Measurements from ENCODE around the gene TOMM7. TPM values are rescaled to one million over a fixed set of nuclear protein-coding genes. Genes with fewer than 3 reads are reported as not detected.

Gene TOMM7
- total and polyA plus RNA-seq, 9 of the 15 experiments (the other 6 are each of a cell fraction or from before 2014, with no cell fraction given), result 283 to 1,717 (median 638) TPM

- TF ChIP-seq ZFPM2 (CRISPR knock-in tag; IDR thresholded peaks at IDR 0.05), result no peak
- no peak for TF ChIP-seq EGR1 (conservative IDR thresholded peaks at IDR 0.05)
- TF ChIP-seq ZBTB5 (IDR thresholded peaks at IDR 0.05), result no peak
- TF ChIP-seq ARNT (IDR thresholded peaks at IDR 0.05), result peak in 1 of 2 experiments; percentile 47; a peak in 1 of 4 replicates
- TF ChIP-seq HDAC1 (IDR thresholded peaks at IDR 0.05), result no peak; a peak in 1 of 4 replicates
- no peak for TF ChIP-seq FOXO4 (CRISPR knock-in tag; IDR thresholded peaks at IDR 0.05)
- TF ChIP-seq ZNF764 (CRISPR knock-in tag; IDR thresholded peaks at IDR 0.05; ENCODE audit: low read depth), result peak; percentile 79
- no peak for TF ChIP-seq ZBTB17 (CRISPR knock-in tag; IDR thresholded peaks at IDR 0.05)
- TF ChIP-seq NFIC (IDR thresholded peaks at IDR 0.05), result peak; percentile 42; the same call in 1 of the 2 replicates
- TF ChIP-seq NFE2 (IDR thresholded peaks at IDR 0.05; ENCODE audit: low read depth), result no peak
- TF ChIP-seq C11orf30 (IDR thresholded peaks at IDR 0.05; ENCODE audit: low read depth), result peak; percentile 46; the same call in 1 of the 2 replicates
- no peak for TF ChIP-seq ZBTB8A (IDR thresholded peaks at IDR 0.05; ENCODE audit: partially characterized antibody)
- no peak for TF ChIP-seq GTF3C2 (IDR thresholded peaks at IDR 0.05; ENCODE audit: borderline replicate concordance, extremely low read depth, insufficient read length)
- no peak for TF ChIP-seq ZNF174 (CRISPR knock-in tag; IDR thresholded peaks at IDR 0.05)
- TF ChIP-seq ARID4B (CRISPR knock-in tag; IDR thresholded peaks at IDR 0.05), result 0 out of 2 replicates have a peak, but pooled peaks have one; percentile 27
- TF ChIP-seq NELFE (IDR thresholded peaks at IDR 0.05; ENCODE audit: insufficient read depth, insufficient read length), result no peak
- TF ChIP-seq SPI1 (IDR thresholded peaks at IDR 0.05; ENCODE audit: borderline replicate concordance, low read depth, low read length), result no peak
- TF ChIP-seq ZNF780A (CRISPR knock-in tag; IDR thresholded peaks at IDR 0.05), result no peak
- TF ChIP-seq JUNB (CRISPR knock-in tag; conservative IDR thresholded peaks at IDR 0.05), result no peak
Measured at GRCh38 chr7:22822486-22823141, at the start of gene TOMM7 (continued).

All from K562 (cell line).